GM19351 (cell line): Measurements from ENCODE around the gene THPO.
A peak's percentile ranks its signal among the peaks of the same experiment; 100 is the strongest.

Experiments
- ATAC-seq: cut with Tn5 transposase; IDR thresholded peaks from one replicate; pipeline ENCODE4 v1.9.1; 2021; ENCODE audit warnings: mild to moderate bottlenecking, moderate library complexity; ENCODE audit not compliant: unreplicated experiment

The THPO gene

GRCh38 chr3:184368116-184368515 lies 9.9 kb downstream of the THPO start:
- ATAC-seq: no peak

DNA sequence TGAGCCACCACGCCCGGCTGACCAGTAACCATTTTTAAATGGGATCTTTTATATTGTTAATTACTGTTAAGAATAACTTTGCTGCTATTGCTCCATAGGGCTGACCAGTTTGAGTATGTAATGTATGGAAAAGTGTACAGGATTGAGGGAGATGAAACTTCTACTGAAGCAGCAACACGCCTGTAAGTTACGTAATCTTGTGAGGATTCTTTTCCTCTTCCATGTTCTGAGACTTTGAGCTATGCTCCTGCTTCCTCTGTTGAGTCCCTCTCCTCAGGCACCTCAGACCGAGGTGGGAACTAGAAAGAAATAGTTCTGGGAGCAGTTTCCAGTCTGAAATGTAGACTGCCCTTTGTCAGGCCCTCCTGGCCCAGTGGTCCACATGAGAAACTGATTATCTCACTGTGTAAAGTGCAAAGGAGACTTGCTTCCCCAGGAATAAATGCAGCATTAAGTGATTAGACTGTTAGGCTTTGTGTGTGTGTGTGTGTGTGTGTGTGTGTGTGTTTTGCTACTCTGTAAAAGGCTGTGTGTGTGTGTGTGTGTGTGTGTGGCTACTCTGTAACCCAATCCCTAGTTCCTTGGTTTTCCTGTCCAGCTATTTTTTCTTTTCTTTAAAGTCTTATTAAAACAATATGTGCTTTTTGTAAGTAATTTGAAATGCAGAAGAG lies 11.3 kb downstream of the THPO start:
- ATAC-seq: no peak

DNA sequence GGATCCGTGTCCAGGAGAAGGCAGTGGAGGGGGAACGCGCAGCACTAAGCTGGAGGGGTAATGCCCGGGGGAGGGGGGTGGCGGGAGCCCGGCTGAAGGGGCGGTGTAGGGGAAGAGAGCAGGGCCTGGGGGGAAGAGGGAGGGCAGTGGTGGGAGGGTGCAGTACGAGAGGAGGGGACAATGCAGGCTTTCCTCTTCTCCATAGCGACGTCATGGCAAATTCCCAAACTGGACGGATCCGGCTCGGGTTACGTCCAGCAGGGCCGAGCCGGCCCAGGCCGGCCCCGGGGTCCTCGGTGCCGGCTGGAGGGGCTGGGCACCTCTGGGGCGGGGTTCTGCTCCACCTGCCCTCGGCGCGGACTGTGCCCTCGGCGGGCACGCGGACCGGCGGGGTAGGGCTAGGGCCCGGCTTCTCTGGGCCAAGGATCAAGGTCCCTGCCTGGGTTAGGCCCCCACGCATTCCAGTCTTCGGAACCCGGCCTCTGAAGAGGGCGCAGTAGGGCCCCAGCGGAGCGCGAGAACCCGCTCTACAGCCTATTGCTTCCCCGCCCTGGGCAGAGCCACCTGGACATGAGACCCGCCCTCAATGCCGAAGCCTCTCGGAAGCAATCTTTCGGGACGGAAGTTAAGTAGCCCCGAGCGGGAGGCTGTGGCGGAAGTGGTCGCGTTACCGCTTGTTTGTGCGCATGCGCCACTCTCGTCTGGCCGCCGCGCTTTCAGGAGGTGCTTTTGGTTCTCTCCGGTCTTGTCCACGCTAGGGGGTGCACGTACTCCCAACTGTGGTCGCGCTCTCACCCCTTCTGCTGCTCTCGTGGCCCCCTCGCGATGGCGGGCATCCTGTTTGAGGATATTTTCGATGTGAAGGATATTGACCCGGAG lies 15.1 kb downstream of the THPO start:
- peak; percentile 83 for ATAC-seq

DNA sequence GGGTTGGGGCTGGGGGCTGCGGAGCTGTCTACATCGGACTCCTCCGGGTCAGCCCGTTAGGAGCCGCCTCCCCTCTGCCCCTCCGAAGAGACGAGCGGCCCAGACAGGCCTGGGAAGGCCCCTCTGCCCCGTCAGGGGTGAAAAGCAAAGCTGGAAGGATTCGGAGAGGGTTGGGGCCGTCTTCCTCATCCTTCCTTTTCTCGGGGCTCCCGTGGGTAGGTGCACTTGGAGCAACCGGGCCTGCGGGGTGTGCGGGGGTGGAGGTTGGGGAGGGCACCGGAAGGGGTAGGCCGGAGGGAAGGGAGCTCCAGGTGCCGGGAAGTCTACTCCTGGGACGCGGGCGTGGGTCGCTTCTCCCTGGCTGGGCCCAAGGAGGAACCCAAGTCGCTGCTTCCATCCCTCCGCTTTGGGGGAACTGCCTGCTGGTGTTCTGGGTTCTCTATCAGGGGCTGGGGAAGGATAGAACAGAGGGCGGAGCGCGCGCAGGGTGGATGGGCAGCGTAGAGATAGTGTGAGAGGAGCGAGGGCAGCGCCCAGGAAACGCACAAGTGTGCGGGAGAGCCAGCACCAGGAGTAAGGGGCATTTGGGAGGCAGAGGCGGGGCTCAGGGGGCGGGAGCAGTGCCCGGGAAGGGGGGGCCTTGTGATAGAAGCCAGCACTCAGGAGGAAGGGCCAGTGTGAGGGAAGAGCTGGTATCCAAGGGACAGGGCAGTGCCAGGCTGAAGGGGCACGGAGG lies 15.9 kb downstream of the THPO start:
- ATAC-seq: peak; percentile 3

DNA sequence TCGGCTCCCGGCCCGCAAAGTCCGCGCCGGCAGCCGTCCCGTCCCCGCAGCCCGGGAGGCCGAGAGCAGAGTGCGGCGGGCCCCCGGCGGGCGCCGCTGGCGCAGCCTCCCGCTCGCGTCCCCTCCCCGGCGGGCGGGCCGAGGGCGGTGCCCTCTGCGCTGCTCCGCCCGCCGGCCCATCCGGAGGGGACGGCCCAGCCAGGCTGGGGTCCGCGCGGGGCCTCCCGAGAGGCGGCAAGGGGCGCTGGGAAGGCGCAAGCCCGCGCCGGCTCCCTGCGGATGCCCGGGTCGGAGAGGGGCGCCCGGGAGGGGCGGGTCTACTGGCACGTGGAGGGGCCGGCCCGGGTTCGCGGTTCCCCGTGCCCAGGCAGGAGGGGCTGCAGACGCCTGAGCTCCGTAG lies 16.5 kb downstream of the THPO start, which contains the start of the genes CLCN2 and POLR2H:
TSS of gene CLCN2 (minus strand) at position 74 of the 400 bp plus-strand sequence. CDS start 126 bp downstream, outside the sequence.
TSS of gene POLR2H (plus strand) at position 179 of the 400 bp plus-strand sequence. CDS start 1,783 bp downstream, outside the sequence.
- peak; percentile 33 for ATAC-seq

GRCh38 chr3:184360929-184361531 lies 17.0 kb downstream of the THPO start:
- no peak for ATAC-seq

DNA sequence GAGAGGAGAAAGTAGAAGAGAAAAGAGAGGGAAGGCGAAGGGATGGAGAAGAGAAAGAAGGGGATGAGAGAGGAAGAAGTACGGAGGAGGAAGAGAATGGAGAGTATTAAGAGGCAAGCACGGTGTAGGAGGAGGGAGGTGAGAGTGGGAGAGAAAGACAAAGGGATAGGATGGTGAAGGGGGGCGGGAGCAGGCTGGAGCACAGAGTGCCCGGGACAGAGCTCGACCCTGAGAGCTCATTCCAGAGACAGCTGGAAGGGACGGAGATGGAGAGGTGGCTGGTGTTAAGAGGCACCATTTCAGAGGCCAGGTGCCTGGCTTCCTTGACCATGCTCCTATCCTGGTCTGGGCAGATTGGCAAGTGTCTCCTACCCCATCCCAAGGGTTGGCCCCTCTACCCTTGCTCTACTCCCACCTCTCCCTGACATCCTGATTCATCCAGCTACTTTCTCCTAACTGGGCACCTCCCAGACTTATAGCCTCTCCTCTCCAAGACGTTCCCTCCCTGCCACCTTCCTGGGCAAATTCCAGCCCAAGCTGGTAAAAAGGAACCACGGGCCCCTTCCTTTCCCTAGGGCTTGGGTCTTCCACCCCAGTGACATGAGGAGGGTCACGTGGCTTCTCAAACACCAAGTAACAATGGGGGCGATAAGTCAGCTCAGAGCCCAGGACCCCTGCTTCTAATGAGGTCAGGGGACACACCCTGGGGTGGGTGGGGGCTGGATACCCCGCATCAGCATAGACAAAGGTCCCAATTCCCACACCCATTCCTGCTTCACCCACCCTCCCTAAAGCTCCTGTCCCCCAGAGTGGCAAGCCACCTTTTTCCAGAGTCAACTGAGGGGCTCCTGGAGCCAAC lies 17.7 kb downstream of the THPO start:
- no peak for ATAC-seq

DNA sequence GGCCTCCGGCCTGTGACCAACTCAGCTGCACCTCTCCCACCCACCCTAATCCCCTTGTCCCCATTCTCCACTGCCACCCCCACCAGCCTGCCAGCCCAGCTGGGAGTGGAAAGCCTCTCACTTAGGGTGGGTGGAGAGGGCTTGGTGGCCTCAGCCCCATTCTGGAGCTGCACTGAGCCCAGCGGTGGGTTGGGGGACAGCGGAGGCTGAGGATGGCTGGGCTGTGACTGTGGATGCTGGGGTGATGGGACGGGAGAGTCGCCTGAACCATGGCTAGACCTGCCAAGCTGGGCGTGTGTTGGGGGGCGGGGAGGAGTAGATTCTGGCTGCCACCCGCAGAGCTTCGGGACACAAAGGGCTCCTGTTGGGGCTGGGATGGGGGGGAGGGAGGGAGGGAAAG lies 18.4 kb downstream of the THPO start:
- no peak for ATAC-seq

DNA sequence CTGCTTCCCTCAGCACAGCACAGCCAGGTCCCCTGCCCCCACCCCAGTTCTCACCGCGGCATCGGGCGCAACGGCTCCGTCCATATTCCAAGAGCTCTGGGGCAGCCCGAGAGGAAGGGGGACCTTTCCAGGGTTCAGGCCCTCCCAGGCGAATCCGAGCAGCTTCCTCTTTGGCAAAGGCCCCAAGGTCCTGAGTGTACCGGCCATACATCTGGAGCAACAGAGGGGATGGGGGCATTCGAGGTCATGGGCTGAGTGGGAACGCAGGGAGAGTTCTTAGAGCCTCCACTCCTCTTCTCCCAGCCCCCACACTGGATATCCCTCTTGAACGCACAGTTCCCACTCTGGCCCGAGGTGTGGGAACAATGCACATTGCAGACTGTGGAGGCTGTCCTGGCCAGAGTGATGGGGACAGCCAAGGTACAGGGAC lies 19.1 kb downstream of the THPO start:
- no peak for ATAC-seq

DNA sequence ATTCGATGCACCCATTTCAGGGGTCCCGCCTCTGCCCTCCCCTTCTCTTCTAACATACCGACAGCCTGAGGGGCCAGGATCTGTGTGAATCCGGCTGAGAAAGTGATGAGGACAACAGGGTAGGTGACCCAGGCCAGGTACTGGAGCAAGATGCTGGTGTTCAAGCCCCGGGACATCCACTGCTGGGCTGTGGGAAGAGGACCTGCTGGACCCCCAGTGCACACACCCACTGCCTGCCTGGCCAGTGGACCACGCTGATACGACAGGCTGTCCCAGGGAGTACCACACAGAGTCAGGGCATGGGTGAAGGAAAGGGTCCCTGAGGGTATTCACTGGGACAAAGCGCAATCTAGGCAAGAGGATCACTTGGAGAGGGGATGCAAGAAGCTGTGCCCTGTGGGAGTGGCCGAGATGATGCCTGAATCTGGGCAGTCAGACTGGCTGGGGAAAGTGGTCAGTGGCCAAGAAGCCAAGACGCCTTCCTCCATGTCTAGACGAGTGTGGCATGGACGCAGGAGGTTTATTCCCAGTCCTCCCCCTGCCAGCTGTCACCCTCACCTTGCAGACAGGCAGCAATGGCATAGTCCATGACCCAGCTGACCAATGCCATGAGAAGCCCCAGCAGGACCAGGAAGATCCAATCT lies 19.8 kb downstream of the THPO start:
- no peak for ATAC-seq

DNA sequence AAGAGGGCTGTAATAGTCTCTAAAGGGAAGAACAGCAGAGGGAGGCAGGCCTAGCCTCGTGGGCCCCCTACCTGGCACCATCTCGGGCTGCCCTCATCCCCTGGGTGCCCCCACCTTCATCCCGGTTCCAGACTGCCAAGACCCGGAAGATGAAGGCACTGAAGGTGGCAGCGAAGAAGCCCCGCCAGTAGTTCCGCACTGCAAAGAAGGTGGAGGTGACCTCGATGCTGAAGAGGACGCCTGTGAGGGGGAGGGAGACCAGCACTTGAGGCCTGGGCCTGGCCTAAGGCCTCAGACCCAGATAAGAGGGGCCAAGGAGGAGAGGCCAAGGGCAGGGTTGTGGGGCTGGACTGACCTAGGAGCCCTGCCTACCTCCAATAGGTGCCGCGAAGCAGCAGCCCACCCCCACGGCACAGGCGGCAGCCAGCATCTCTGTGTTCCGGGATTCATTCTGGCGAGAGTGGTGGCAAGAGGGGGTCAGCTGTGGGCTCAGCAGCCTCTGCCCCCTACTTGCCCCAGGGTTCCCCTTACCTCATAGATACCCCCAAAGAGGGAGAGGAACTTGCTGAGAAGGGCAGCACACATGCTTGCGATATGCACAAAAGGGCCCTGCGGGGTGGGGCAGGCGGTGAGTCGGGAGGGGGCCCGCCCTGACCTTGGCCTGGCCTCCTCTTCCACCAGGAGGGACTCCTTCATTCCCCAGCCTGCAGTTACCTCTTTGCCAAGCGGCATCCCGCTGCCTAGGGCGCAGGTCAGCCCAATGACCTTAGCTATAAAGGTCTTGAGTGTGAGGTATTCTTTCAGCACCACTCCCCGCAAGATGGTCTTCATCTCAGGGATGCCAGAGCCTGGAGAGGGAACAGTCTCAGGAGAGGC lies 20.5 kb downstream of the THPO start:
- ATAC-seq: no peak

GRCh38 chr3:184355261-184356040 lies 22.6 kb downstream of the THPO start:
- no peak for ATAC-seq

GRCh38 chr3:184354754-184355153 lies 23.3 kb downstream of the THPO start:
- ATAC-seq: no peak

GRCh38 chr3:184354121-184354728 lies 23.8 kb downstream of the THPO start:
- no peak for ATAC-seq

DNA sequence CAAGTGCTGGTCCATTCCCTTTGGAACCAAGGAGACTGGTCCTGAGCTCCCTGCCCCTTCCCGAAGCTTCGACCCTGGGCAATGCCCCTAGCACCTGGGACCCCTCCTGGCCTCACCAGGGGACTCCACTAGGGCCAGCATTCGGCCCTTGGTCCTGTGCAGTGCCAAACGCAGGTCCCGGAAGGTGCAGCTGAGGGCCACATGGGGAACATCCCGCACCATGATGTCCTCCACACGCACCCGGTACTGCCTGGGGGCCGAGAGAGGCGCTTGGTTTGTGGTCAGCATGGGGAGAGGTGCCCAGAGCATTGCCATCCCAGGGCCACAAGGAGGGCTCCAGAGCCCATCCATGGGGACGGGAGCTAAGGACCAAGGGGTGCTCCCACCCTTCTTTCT lies 24.5 kb downstream of the THPO start:
- no peak for ATAC-seq

GRCh38 chr3:184352897-184353545 lies 25.0 kb downstream of the THPO start:
- no peak for ATAC-seq
